ENCODE data around the gene SLC22A3.
"Not testable (repeated sequence)": the region's sequence is repeated elsewhere in the genome, so short reads cannot be mapped to it uniquely, and the experiment has no call there.

Gene SLC22A3

DNA sequence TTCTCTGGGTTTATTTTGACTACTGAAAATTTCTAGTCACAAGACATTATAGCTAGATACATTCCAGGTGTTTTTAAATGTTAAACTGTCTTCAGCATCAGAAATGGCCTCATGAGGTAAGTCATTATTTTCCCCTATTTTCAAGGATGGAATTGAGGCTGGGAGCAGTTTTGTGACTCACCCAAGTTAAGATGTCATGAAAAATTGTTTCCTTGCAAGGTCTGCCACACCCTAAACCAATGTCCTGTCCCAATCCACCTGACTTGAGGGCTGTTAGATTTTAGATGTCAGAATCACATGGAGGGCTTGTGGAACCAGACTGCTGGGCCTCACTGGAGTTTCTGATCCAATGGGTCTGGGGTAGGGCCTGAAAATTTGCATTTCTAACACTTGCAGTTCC is 16.9 kb downstream of the SLC22A3 start:
- Histone ChIP-seq H3K36me3 (ENCODE audit: low read depth) (no peaks in the 10 kb centered on the region), H3K4me1 (ENCODE audit: insufficient read depth, poor library complexity, severe bottlenecking) (peaks cover 14% of the 10 kb centered on the region), H3K27me3 (ENCODE audit: insufficient read depth, poor library complexity, severe bottlenecking) (no peaks in the 10 kb centered on the region), H3K27ac (ENCODE audit: poor library complexity, severe bottlenecking) (no peak overlapping the region), H3K9me3 (ENCODE audit: severe bottlenecking) (no peaks in the 10 kb centered on the region), H3K4me3 (ENCODE audit: severe bottlenecking) (no peak overlapping the region)
- DNase-seq (ENCODE audit: low spot score) (no peak), ATAC-seq (ENCODE audit: low read depth) (peak; percentile 44; the same call in 1 of the 3 replicates)
- TF ChIP-seq, protein P1, sequence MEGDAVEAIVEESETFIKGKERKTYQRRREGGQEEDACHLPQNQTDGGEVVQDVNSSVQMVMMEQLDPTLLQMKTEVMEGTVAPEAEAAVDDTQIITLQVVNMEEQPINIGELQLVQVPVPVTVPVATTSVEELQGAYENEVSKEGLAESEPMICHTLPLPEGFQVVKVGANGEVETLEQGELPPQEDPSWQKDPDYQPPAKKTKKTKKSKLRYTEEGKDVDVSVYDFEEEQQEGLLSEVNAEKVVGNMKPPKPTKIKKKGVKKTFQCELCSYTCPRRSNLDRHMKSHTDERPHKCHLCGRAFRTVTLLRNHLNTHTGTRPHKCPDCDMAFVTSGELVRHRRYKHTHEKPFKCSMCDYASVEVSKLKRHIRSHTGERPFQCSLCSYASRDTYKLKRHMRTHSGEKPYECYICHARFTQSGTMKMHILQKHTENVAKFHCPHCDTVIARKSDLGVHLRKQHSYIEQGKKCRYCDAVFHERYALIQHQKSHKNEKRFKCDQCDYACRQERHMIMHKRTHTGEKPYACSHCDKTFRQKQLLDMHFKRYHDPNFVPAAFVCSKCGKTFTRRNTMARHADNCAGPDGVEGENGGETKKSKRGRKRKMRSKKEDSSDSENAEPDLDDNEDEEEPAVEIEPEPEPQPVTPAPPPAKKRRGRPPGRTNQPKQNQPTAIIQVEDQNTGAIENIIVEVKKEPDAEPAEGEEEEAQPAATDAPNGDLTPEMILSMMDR (IDR thresholded peaks at IDR 0.05; ENCODE audit: poor library complexity, severe bottlenecking) = no peak

DNA sequence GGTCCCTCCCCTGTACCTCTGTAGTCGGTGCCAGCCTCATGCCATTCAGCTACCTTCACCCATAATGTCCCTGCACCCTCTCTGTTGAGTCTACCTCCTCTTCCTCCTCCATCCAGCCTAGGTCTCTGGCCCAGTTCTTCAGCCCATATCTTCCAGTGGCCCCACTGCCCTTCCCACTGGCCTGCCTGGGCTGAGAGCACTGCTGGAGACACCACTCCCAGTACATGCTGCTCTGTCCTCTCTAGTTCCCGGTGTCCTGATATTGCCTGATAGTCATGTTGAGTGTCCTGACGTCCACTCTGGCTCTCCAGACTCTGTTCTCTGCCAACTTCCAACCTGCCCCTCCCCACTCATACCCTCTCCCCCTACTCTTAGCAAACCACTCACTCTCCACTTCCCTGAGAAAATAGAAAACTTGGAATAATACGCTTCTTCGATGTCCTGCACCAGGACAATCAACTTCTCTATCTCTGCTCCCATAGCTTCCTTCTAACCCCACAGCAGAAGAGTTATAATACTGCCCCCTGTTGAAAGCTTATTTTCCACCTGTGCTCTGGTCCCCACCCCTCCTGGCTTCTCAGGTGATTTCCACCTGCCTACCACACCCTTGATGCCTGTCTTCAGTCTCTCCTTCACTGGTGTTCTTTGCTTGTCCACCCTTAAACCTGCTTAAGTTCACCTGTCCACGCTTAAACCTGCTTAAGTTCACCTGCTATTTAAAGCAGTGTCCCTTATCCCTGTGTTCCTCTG is 19.8 kb downstream of the SLC22A3 start:
- H3K36me3 ChIP-seq (ENCODE audit: low read depth) = no peaks in the 10 kb centered on the region
- ATAC-seq (ENCODE audit: low read depth) (no peak), DNase-seq (ENCODE audit: low spot score) (no peak)
- H3K27ac ChIP-seq (ENCODE audit: poor library complexity, severe bottlenecking) = no peak overlapping the region
- TF ChIP-seq, protein P1 (IDR thresholded peaks at IDR 0.05; ENCODE audit: poor library complexity, severe bottlenecking) = no peak
- H3K27me3 ChIP-seq (ENCODE audit: insufficient read depth, poor library complexity, severe bottlenecking) = no peaks in the 10 kb centered on the region
- peaks cover 6% of the 10 kb centered on the region for H3K4me1 ChIP-seq (ENCODE audit: insufficient read depth, poor library complexity, severe bottlenecking)
- no peak overlapping the region for H3K4me3 ChIP-seq (ENCODE audit: severe bottlenecking)
- no peaks in the 10 kb centered on the region for H3K9me3 ChIP-seq (ENCODE audit: severe bottlenecking)

DNA sequence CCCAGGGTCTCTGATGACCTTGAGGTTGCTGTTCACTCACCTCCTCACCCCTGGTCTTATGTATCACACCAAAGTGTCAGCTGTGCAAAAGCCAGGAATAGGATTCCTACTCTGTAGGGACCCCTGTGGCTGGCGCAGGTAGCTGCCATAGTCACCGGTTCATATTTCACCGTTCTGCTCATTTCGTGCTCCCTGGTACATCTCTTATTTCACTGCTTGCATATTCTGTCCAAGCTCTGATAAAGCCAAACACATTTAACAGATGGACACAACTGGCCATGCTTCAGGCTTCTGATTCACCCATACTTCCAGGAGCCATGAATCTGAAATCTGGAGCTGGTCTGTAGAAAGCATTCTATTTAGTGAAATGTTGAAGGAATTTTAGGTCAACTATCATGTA is 20.5 kb downstream of the SLC22A3 start:
- TF ChIP-seq, protein P1 (IDR thresholded peaks at IDR 0.05; ENCODE audit: poor library complexity, severe bottlenecking) = no peak
- no peaks in the 10 kb centered on the region for H3K27me3 ChIP-seq (ENCODE audit: insufficient read depth, poor library complexity, severe bottlenecking)
- no peak for DNase-seq (ENCODE audit: low spot score)
- no peaks in the 10 kb centered on the region for H3K36me3 ChIP-seq (ENCODE audit: low read depth)
- H3K9me3 ChIP-seq (ENCODE audit: severe bottlenecking) = no peaks in the 10 kb centered on the region
- H3K4me3 ChIP-seq (ENCODE audit: severe bottlenecking) = no peak overlapping the region
- H3K4me1 ChIP-seq (ENCODE audit: insufficient read depth, poor library complexity, severe bottlenecking) = peaks cover 6% of the 10 kb centered on the region
- no peak for ATAC-seq (ENCODE audit: low read depth)
- no peak overlapping the region for H3K27ac ChIP-seq (ENCODE audit: poor library complexity, severe bottlenecking)

DNA sequence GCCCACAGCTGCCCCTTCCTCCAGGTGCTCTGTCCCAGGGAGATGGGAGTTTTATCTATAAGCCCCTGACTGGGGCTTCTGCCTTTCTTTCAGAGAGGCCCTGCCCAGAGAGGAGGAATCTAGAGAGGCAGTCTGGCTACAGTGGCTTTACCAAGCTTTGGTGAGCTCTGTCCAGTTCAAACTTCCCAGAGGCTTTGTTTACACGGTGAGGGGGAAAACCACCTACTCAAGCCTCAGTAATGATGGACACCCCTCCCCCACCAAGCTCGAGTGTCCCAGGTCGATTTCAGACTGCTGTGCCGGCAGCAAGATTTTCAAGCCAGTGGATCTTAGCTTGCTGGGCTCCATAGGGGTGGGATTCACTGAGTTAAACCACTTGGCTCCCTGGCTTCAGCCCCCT is 25.4 kb downstream of the SLC22A3 start:
- H3K4me3 ChIP-seq (ENCODE audit: severe bottlenecking); H3K36me3 ChIP-seq (ENCODE audit: low read depth); ATAC-seq (ENCODE audit: low read depth); DNase-seq (ENCODE audit: low spot score); H3K27me3 ChIP-seq (ENCODE audit: insufficient read depth, poor library complexity, severe bottlenecking); H3K27ac ChIP-seq (ENCODE audit: poor library complexity, severe bottlenecking); H3K9me3 ChIP-seq (ENCODE audit: severe bottlenecking): not testable (repeated sequence)
- H3K4me1 ChIP-seq (ENCODE audit: insufficient read depth, poor library complexity, severe bottlenecking) = peaks cover 17% of the 10 kb centered on the region

DNA sequence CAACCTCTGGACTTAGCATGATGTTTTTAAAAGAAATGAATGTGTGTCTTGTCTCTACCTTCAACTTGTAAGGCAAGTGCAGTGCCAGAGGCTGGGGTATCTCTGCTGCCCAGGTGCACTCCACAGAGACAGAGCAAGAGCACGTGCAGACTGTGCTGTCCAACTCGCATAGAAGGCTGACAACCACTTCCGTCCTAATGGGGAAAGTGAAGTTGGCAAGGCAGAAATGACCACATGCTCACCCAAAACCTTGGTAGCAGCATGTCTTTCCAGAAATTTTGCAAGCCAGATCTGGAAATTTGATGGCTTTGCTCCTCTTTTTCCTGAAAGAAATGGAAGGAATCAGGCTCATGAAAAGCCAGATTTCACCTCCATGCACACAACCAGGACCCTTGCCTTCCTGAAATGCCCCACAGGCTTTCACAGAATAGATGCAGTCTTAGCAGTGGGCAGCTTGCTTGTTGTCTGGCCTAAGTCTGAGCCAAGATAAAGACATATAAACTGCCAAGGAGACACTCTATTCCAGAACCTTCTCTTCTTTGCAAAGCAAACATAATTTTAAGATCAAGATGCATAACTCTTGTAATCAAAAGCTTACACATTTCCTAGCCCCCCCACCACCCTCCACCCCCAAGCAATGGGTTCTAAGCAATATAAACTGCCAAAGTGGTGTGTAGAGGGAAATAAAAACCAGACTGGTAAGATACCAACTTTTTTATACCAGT is 26.8 kb downstream of the SLC22A3 start:
- no peak for ATAC-seq (ENCODE audit: low read depth)
- H3K9me3 ChIP-seq (ENCODE audit: severe bottlenecking) = no peaks in the 10 kb centered on the region
- no peak for DNase-seq (ENCODE audit: low spot score)
- H3K27me3 ChIP-seq (ENCODE audit: insufficient read depth, poor library complexity, severe bottlenecking) = no peaks in the 10 kb centered on the region
- TF ChIP-seq, protein P1 (IDR thresholded peaks at IDR 0.05; ENCODE audit: poor library complexity, severe bottlenecking) = no peak
- peaks cover 31% of the 10 kb centered on the region for H3K4me1 ChIP-seq (ENCODE audit: insufficient read depth, poor library complexity, severe bottlenecking)
- no peak overlapping the region for H3K4me3 ChIP-seq (ENCODE audit: severe bottlenecking)
- H3K27ac ChIP-seq (ENCODE audit: poor library complexity, severe bottlenecking) = no peak overlapping the region
- no peaks in the 10 kb centered on the region for H3K36me3 ChIP-seq (ENCODE audit: low read depth)
